HG03060 (cell line): Measurements from ENCODE around the gene FGFRL1.
"Not testable (repeated sequence)": the region's sequence is repeated elsewhere in the genome, so short reads cannot be mapped to it uniquely, and the experiment has no call there.

Experiments used
- ATAC-seq: cut with Tn5 transposase; IDR thresholded peaks from one replicate; pipeline ENCODE4 v1.9.1; 2021; ENCODE audit warnings: low read depth, moderate number of reproducible peaks; ENCODE audit not compliant: unreplicated experiment

Gene FGFRL1

DNA sequence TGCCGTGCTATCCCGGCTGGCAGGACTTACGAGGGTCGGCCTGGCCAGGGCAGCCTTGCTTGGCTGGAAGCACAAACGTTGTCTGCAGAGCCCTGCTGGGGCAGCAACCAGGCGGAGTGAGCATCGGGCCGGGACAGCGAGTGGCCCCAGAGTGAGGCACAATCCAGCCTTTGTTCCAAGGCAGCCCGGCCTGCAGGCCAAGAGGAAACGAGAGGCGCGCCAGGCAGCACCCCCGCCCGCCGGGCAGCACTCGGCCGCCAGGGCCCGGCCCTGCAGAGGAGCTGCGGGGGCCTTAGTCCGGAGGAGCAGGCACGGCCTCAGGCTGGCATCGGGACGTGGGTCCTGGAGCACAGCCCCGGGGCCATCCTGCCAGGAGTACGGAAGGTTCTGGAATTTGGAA is 24.1 kb downstream of the FGFRL1 start:
- no peak for ATAC-seq

DNA sequence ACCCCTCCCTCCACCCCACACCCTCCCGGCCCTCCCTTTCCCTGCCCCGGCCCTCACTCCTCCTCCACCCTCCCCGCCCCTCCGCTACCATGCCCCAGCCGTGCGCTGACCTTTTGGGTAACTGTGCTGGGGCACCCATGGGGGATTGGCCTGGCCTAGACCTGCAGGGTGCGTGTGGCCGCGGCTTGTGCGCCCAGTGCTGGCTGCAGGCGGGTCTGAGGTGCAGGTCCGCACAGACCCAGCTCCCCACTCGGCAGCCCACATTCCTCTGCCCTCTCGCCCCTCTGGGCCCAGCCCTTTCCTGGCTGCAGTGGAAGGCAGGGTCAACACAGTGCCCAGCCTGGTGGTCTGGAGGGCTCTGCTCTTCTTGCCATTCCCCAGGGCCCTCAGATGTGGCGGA is 24.7 kb downstream of the FGFRL1 start:
- no peak for ATAC-seq

- no peak for ATAC-seq
Observed at GRCh38 chr4:1036976-1037810, 25.8 kb downstream of the FGFRL1 start.

GRCh38 chr4:1038948-1039492 is 27.6 kb downstream of the FGFRL1 start:
- ATAC-seq: no peak

- no peak for ATAC-seq
Observed at GRCh38 chr4:1039493-1040343, 28.3 kb downstream of the FGFRL1 start.

DNA sequence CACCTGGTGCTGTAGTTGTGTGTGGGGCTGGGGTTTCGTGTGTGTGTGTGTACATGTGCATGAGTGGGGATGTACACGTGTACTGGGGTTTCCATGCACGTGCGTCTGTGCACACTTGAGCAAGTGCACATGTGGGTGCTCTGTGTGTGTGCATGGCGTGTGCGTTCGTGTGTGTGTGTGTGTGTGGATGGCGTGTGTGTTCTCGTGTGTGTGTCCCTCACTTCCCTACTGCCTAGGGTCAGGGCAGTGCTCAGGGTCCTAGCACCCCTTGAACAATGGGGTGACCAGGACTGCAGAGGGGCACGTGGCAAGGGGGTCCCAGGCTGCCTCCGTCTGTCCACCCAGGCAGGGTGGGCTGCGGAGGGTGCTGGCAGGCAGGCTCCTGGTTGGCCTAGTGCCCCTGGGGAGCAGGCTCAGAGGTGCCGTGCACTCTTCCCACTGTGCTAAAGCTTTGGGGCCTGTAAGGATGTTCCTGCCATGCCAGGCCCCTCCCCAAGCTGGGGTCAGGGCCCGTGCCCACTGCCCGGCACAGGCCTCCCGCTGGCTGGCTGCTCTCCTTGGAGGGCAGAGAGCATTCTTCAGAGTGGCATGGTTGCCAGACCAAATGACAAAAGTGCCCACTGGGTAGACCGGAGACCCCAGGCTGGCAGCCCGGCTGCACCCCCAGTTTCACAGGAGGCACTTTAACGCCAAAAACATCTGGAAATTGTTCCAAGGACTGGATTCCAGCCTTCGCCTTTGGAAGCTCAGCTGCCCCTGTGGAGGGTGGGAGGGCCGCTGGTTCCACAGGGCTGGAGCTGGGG is 29.1 kb downstream of the FGFRL1 start:
- ATAC-seq: no peak

DNA sequence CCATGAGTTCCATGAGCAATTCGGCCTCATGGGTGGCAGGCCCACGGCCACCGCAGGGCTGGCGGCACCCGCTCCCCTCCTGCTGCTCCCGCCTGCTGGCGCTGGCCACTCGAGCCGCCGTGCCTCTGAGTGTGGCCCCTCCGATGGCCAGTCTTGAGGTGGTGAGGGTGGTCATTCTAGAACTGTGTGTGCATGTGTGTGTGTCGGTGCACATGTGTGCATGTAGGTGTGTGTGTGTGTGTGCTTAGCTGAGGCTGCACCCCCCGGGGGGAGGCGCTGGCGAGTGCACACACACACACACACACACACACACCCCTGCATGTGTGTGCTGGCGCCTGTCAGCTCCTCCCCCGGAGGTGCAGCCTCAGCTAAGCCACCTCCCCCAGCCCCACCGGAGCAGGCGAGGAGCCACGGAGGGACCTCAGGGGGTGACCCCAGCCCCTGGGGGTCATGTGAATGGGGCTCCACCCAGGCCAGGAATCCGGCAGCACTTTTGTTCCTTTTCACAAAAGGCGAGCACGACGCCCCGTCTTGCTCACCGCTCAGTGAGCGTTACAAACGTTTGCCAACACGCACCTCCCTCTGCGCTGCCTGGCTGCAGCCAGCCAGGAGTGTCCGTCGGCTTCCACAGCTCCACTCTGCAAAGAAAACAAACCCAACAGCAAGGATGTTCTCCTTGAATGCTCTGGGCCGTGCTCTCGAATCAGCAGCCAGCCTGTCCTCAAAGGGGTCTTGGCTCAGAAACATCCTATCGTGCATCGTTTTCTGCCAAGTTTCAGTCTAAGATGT is 29.9 kb downstream of the FGFRL1 start:
- ATAC-seq: no peak

DNA sequence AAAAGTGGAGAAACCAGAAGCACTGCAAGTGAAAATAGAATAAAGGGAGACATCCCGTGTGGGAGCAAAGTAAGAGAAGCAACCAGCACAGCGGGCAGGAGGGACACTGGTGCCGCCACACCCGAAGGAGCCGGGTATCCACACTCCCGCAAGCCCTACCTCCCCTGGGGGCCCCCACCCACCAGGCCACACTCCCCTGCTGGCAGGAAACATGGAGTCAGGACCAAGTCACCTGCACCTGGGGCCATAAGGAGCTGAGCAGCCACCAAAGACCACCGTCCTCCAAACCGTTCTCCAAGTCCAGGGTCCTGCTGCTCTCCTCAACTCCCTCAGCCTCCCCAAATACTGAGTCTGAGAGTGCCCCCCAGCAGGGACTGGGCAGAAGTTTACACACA is 30.5 kb downstream of the FGFRL1 start:
- ATAC-seq: no peak

GRCh38 chr4:1042352-1043055 is 31.1 kb downstream of the FGFRL1 start:
- ATAC-seq: no peak

GRCh38 chr4:1043162-1043561 is 31.7 kb downstream of the FGFRL1 start:
- no peak for ATAC-seq

DNA sequence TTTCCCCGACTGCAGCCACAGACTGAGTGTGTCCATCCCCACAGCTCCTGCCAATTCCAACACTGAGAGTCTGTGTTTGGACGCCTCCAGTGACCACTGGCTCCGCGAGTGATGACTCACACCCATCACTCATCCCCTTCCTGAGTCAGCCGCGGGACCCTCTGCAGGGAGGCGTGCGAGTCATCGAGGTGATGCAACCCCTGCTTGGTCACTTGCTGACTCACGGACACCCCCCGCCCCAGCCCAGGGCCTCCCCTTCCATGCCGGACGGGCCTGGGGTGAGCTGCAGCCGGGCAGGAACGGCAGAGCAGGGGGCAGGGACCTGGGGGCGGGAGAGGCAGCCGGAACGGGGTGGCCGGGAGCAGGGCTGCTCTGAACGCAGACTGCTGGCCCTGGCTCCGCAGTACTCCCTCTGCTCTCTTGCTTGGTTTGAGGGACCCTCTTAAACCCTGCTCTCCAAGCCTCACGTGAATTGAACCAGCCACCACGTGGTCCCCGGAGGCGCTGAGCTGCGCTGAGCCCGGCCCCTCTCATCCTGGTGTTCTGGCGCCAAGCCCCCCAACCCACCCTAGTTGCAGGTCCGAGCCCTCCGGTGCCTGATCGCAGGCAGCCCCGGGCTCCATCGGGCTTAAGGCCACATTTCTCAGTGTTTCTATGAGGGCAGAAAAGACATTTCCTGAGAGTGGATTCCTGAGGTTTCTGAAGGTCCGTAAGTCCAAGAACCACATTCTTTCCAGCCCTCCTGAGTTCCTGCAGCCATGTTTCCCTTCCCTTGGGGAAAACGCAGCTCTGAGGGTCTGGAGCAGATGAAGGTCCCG is 32.4 kb downstream of the FGFRL1 start:
- ATAC-seq: no peak

- no peak for ATAC-seq
Observed at GRCh38 chr4:1044469-1045192, 33.2 kb downstream of the FGFRL1 start.

DNA sequence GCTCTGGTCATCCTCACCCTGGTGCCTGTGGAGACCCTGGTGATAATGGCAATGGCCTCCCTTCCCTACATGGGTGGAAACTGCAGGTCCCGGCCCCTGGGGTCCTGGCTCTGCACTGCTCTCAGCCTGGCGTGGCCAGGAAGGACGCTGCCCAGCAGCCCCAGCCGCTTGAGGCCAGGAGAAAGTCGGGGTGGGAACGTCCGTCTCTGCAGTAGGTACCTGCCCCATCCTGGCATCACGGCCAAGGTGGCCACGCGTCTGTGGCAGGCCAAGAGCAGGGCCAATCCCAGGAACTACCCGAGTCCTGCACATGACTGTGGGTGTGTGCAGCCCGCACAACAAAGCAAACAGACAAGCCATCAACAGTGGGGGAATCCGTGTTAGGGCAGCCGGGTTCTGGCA is 33.8 kb downstream of the FGFRL1 start:
- ATAC-seq: no peak

- no peak for ATAC-seq
Observed at GRCh38 chr4:1045595-1046201, 34.3 kb downstream of the FGFRL1 start.

GRCh38 chr4:1046581-1047011 is 35.2 kb downstream of the FGFRL1 start:
- not testable (repeated sequence) for ATAC-seq

DNA sequence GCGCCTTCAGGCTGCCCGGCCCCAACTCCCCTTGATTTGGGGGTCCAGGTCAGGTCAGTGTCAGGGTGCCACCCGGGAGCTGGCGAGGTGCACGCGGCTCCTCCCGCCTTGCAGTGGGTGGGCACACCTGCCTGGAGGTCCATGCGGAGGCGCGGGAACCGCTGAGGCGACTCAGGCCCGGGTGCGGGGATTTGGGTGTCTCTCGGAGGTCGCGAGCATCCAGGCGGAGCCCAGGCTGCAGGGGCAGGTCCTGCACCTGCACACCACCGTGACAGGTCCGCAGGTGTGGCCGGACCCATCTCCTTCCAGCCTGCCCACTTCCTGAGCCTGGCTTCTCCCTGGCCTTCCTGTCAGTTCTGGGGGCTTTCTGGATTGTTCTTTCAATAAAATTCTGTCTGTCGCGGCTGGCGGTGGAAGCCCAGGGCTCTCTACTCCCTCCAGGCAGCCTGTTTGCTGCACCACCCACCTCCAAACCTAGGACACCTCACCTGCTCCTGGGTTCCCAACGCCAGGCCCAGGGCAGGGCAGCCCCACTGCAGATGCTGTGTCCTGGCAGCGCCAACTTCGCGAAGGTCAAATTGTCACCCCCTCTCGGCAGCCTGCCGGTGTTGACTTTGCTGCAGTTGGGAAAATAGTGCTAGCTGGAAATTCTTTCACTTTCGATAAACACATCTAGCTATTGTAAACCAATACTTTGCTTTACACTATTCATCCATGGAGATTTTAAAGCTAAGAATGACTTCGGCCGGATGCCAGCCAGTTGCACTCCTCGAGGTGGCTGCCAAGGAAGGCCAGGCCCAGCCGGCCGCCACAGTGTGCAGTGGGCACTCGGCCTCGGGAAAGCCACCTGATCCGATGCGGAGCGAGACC is 35.9 kb downstream of the FGFRL1 start:
- no peak for ATAC-seq
